KOPT-K1 (cell line): ENCODE results near the gene ZNF816.
"Not testable (repeated sequence)": the region's sequence is repeated elsewhere in the genome, so short reads cannot be mapped to it uniquely, and the experiment has no call there.

Source experiments
- H3K27ac ChIP-seq: fragments of 200-600 bp; sonication (generic); 2 replicates; pipeline ENCODE4 v1.5.1; 2016; ENCODE audit warnings: antibody characterized with exemption, mild to moderate bottlenecking, low read depth, low read length; ENCODE audit not compliant: poor library complexity, severe bottlenecking
- H3K36me3 ChIP-seq: fragments of 200-600 bp; sonication (generic); 2 replicates; pipeline ENCODE4 v1.5.1; 2017; ENCODE audit warnings: antibody characterized with exemption, mild to moderate bottlenecking, low read length, moderate library complexity; ENCODE audit not compliant: insufficient read depth
- H3K9me3 ChIP-seq: fragments of 200-600 bp; sonication (generic); 2 replicates; pipeline ENCODE4 v1.5.1; 2017; ENCODE audit warnings: antibody characterized with exemption, low read length, mild to moderate bottlenecking; ENCODE audit not compliant: insufficient read depth, poor library complexity, severe bottlenecking

Gene ZNF816

DNA sequence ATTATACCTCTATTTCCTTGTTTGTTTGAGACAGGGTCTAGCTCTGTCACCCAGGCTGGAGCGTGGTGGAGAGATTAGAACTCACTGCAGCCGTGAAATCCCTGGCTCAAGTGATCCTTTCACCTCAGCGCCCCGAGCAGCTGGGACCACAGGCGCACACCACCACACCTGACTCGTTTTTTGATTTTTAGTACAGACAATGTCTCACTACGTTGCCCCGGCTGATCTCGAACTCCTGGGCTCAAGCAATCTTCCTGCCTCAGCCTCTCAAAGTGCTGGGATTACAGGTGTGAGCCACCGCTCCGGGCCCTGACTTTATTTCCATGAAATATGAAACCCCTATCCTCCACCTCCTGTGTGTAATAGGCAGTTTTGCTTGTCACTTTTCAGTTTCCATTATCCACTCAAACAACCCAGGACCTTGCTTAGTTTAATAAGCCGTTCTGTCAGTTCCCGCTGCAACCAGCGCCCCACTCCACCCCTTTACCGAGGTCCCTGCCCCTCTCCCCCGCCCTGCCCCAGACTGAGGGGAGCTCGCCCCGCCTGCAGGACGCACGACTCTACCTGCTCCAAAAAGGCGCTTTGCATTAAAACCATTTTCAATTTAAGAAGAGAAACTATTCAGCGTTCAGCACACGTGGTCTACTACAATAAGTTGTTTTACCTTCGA is 16.9 kb downstream of the ZNF816 start:
- H3K36me3 ChIP-seq: peaks cover 24% of the 10 kb centered on the region
- H3K27ac ChIP-seq: no peak overlapping the region
- peaks cover 46% of the 10 kb centered on the region for H3K9me3 ChIP-seq

DNA sequence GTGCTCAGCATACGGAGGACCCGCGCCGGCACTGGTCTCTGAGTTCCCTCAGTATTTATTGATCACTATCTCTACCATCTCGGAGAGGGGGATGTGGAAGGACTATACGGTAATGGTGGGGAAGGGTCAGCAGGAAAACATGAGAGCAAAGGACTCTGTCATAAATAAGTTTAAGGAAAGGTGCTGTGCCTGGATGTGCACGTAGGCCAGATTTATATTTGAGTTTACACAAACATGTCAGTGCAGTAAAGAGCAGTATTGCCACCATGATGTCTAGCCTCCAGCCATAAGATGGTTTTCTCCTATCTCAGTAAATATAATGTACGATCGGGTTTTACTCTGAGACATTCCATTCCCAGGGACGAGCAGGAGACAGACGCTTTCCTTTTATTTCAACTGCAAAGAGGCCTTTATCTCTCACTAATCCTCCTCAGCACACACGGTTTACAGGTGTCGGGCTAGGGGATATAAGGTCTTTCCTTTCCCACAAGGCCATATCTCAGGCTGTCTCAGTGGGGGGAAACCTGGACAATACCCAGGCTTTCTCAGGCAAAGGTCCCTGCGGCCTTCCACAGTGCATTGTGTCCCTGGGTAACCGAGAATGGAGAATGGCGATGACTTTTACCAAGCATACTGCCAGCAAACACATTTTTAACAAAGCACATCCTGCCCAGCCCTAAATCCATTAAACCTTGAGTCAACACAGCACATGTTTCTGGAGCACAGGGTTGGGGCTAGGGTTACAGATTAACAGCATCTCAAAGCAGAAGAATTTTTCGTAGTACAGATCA is 17.8 kb downstream of the ZNF816 start:
- H3K9me3 ChIP-seq: peaks cover 37% of the 10 kb centered on the region
- H3K36me3 ChIP-seq: peaks cover 15% of the 10 kb centered on the region
- not testable (repeated sequence) for H3K27ac ChIP-seq

DNA sequence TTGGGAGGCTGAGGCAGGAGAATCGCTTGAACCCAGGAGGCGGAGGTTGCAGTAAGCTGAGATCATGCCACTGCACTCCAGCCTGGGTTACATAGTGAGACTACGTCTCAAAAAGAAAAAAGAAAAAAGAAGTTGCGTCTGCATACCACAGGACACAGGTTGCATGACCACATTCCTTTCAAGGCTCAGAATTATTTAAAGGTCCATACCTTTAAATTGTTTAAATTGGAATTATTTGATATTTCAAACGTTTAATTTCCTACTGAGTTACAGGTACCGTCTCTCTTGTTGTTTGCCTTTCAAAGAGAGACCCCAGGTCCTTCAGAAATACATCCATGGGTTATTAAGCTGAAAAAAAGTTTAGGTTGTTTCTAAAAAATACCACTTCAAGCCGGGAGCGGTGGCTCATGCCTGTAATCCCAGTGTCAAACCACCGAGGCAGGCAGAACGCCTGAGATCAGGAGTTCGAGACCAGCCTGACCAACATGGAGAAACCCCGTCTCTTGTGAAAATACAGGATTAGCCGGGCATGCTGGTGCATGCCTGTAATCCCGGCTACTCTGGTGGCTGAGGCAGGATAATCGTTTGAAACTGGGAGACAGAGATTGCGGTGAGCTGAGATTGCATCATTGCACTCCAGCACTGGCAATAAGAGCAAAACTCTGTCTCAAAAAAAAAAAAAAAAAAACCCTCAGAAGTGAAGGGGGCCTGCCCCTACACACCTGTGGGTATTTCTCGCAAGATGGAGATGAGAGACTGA is 18.6 kb downstream of the ZNF816 start:
- Histone ChIP-seq H3K36me3 (peaks cover 7% of the 10 kb centered on the region), H3K9me3 (peaks cover 29% of the 10 kb centered on the region), H3K27ac (no peak overlapping the region)

DNA sequence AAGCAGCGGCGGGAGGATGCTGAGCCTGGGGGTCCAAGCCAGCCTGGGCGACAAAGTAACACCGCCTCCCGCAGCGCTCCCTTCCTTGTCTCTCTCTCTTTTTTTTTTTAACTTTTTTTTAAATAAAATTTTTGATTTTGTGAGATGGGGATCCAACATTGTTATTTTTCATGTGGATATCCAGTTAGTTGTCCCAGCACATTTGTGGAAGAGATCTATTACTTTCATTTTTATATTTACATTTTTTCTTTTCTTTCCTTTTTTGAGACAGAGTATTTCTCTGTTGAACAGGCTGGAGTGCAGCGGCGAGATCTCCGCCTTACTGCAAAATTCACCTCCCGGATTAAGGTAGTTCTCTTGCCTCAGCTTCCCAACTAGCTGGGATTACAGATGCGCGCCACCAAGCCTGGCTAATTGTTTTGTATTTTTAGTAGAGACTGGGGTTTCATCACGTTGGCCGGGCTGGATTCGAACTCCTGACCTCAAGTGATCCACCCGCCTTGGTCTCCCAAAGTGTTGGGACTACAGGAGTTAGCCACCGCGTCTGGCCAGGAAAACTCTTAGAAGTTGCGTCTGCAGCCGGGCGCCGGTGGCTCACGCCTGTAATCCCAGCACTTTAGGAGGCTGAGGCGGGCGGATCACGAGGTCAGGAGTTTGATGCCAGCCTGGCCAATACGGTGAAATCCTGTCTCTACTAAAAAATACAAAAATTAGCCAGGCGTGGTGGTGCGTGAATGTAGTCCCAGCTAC is 19.4 kb downstream of the ZNF816 start:
- peaks cover 3% of the 10 kb centered on the region; the same call in 1 of the 2 replicates for H3K36me3 ChIP-seq
- peaks cover 21% of the 10 kb centered on the region for H3K9me3 ChIP-seq
- peak overlapping the region; percentile 79 for H3K27ac ChIP-seq

DNA sequence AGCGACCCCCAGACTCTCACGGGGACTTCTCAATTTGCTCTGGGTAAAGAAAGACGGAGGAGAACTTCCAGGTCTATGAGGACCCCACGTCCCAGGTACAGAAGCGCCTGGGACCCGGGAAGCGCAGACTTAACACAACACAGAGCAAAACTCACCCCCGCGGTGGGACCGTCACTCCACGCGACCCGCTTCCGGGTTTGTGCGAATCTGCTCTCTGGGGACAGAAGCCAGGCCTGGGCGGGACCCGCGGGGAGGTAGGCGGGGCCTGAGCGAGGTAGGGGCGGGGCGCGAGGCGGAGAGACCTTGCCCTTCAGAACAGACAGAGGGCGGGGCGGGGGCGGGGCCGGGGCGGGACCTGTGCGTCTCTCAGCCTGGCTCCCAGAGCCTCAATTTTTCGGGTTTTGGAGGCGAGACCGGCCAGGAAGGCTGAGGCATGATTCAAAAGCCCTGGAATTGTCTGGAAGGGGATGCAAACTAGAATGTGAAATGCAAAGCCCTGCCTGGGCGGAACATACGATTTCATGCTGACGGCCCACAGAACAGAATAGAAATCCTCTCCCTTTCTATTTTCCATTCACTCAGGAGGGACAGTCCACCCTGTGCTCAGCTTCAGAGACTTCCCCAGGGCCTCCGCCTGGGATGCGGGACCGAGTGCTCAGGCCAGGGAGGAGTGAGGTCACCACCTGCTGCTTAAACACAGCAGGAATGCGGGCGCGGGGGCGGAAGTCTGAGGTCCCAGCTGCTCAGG is 20.1 kb downstream of the ZNF816 start:
- H3K36me3 ChIP-seq: no peaks in the 10 kb centered on the region; the same call in 1 of the 2 replicates
- H3K9me3 ChIP-seq: peaks cover 14% of the 10 kb centered on the region
- peak overlapping the region; percentile 79 for H3K27ac ChIP-seq

DNA sequence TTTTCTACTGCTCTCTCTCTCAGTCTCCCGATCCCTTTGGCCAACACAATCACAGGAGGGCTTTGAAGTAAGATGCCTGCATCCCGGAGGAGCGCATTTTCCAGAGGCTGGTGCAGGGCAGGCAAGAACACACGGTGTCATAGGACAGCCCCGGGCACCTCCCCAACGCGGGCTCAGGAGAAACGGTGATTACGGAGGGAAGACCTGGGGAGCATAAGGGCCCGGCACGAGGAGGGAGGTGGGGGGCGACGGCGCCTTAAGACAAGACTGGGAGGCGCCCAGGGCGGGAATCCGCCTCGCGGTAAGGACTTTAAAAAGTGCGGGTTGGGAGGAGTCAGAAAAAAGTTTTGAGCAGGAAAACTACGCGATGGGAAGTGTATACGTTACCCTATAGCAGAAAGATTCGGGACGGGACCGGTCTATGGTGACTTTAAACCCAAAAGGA is 20.7 kb downstream of the ZNF816 start:
- H3K27ac ChIP-seq: peak overlapping the region; percentile 79

DNA sequence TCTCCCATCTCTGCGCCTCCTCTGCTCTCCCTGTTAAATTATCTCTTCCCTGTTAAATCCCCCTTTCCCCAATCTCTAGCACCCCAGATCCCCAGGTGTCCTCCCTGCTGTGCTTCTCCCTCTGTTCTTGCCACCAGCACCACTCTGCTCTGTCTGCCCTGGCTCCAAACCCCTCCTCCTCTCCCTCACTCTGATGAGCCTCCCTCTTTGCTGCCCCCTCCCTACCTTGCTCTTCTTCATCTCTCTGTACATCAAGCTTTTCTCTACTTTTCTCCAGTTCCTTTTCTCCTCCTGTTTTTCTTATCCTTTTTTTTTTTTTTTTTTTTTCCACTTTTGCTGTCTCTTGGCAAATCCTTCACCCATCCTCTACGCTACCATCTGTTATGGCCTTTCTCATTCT is 21.2 kb downstream of the ZNF816 start:
- peaks cover 10% of the 10 kb centered on the region; the same call in 1 of the 2 replicates for H3K36me3 ChIP-seq
- not testable (repeated sequence) for H3K9me3 ChIP-seq
- peak overlapping the region; percentile 79 for H3K27ac ChIP-seq

More for the DNA sequence above, 20.7 kb downstream of the ZNF816 start:
- peaks cover 8% of the 10 kb centered on the region for H3K9me3 ChIP-seq
- H3K36me3 ChIP-seq: peaks cover 6% of the 10 kb centered on the region; the same call in 1 of the 2 replicates

DNA sequence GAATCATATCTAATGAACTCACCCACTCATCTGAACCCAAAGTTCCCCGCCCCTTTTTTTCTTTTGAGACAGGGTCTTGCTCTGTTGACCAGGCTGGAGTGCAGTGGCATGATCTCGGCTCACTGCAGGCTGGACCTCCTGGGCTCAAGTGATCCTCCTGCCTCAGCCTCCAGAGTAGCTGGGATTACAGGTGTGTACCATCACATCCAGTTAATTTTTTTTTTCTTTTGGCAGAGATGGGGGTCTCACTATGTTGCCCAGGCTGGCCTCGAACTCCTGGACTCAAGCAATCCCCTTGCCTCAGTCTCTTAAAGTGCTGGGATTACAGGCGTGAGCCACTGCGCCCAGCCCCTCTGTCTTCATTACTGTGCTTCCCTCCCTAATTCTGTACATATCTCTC is 21.8 kb downstream of the ZNF816 start:
- H3K27ac ChIP-seq, H3K9me3 ChIP-seq: not testable (repeated sequence)
- peaks cover 16% of the 10 kb centered on the region; the same call in 1 of the 2 replicates for H3K36me3 ChIP-seq

DNA sequence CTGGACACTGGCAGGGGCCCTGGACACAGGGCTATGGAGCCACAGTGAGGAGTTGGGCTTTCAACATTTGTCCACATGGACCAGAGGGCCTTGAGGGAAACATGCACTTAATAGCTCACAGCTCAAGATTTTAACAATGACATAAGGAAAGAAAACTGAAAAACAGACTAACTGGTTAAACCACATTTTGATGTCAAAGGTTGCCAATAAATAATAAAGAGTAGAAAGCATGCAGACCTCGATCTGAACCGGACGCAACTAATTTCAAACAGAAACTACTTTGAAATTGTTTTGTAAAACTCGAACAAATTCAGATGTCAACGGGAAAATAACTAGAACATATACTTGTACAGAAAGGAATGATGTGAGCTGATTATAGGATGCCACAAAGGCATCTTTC is 23.9 kb downstream of the ZNF816 start:
- Histone ChIP-seq H3K27ac (no peak overlapping the region), H3K36me3 (peaks cover 33% of the 10 kb centered on the region; the same call in 1 of the 2 replicates), H3K9me3 (no peaks in the 10 kb centered on the region)

DNA sequence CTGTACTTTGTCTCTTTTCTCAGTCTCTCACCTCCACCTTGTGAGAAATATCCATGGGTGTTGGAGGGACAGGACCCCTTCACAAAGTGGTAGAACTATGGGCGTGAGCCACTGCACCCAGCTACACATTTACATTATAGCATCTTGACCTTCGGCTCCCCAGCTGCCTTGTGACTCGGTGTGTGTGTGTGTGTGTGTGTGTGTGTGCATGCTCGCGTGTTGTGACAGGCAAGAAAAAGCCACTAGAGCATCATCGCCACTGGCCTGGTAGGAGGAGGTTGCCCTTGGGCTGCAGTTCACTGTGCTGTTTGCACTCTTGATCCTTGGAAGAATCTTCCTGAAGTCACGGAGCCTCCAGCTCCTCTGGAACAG is 25.7 kb downstream of the ZNF816 start:
- H3K27ac ChIP-seq: no peak overlapping the region

DNA sequence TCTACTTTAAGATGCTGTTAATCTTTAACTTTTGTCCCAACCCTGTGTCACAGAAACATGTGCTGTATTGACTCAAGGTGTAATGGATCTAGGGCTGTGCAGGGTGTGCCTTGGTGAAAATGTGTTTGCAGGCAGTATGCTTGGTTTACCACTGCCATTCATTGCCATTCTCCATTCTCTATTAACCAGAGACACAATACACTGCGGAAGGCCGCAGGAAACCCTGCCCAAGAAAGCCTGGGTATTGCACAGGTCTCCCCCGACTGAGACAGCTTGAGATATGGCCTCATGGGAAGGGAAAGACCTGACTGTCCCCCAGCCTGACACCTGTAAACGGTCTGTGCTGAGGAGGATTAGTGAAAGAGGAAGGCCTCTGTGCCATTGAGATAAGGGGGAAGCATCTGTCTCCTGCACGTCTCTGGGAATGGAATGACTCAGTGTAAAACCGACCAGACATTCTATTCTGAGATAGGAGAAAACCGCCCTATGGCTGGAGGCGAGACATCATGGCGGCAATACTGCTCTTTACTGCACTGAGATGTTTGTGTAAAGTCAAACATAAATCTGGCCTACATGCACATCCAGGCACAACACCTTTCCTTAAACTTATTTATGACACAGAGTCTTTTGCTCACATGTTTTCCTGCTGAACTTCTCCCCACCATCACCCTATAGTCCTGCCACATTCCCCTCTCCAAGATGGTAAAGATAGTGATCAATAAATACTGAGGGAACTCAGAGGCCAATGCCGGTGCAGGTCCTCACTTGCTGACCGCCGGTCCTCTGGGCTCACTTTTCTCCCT is 26.3 kb downstream of the ZNF816 start:
- H3K27ac ChIP-seq: no peak overlapping the region
- no peaks in the 10 kb centered on the region for H3K9me3 ChIP-seq
- H3K36me3 ChIP-seq: peaks cover 33% of the 10 kb centered on the region; the same call in 1 of the 2 replicates

More for the DNA sequence above, 25.7 kb downstream of the ZNF816 start:
- peaks cover 33% of the 10 kb centered on the region; the same call in 1 of the 2 replicates for H3K36me3 ChIP-seq
- no peaks in the 10 kb centered on the region for H3K9me3 ChIP-seq

DNA sequence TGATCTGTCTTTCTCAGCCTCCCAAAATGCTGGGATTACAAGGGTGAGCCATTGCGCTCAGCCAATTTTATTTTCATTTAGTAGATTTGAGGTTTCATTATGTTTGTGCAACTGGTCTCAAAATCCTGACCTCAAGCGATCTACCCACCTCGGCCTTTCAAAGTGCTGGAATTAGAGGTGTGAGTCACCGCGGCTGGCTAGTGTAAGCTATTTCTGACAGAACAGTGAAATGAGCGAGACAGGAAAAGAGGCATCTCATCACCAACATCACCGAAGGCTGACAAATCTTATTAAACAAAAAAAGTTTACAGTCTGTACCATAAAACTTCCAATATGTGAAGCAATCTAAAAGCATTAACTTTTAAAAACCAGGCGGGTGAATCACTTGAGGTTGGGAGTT is 27.2 kb downstream of the ZNF816 start:
- Histone ChIP-seq H3K27ac (no peak overlapping the region), H3K9me3 (no peaks in the 10 kb centered on the region), H3K36me3 (peaks cover 33% of the 10 kb centered on the region; the same call in 1 of the 2 replicates)

DNA sequence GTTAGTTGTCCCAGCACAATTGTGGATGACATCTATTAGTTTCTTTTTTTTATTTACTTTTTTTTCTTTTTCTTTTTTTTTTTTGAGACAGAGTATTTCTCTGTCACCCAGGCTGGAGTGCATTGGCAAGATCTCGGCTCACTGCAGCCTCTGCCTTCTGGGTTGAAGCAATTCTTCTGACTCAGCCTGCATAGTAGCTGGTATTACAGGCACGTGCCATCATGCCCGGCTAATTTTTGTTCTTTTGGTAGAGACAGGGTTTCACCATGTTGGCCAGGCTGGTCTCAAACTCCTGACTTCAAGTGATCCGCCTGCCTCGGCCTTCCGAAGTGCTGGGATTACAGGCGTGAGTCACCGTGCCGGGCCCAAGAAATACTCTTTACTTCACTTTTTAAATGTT is 38.0 kb downstream of the ZNF816 start:
- H3K9me3 ChIP-seq, H3K27ac ChIP-seq: not testable (repeated sequence)
- peaks cover 23% of the 10 kb centered on the region for H3K36me3 ChIP-seq
